ENCODE data around the gene KRT10. TPM values are rescaled to one million over a fixed set of nuclear protein-coding genes. Genes with fewer than 3 reads are reported as not detected.

The KRT10 gene
- total RNA-seq, 2 experiments from 2014 or later = 41.9 to 48.6 TPM

DNA sequence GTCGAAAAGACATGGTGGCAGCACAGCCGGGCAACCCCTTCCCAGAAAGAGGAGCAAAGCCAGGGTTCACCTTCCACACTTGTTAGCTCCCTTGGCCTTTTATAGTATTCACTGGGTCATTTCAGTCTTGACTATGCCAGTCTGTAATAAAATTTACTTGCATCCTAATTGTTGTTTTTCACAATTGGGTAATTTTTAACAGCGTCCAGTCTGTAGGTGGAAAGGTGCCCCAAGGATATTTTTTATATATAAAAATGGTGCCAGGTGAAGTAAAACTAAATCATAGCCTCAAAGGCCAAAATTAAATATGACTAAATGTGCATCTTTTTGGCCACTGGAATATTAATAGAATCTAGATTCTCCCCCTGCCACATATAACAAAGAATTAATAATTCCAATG, 50.3 kb downstream of the KRT10 start, which contains the start of gene KRT26:
TSS of gene KRT26 (minus strand) at position 101 of the 400 bp plus-strand sequence. CDS start at position 13, 88 bp downstream.
- no peak for DNase-seq
- peaks cover 47% of the 10 kb centered on the region for H3K27me3 Mint-ChIP-seq
- H3K36me3 Mint-ChIP-seq = no peaks in the 10 kb centered on the region
- H3K4me3 Mint-ChIP-seq = no peak within 1 kb of the TSS
- H3K27ac Mint-ChIP-seq = no peak within 1 kb of the TSS
- no peaks in the 10 kb centered on the region for H3K9me3 Mint-ChIP-seq
- no peaks in the 10 kb centered on the region for H3K4me1 Mint-ChIP-seq

Other genes starting within 250 kb of the KRT10 start
- gene SMARCE1, start 174.8 kb downstream of the KRT10 start, total RNA-seq = 100 to 1,000 TPM; 107 to 118 TPM
- gene KRT222, start 157.4 kb downstream of the KRT10 start, total RNA-seq = under 1 TPM in 1 of 2 experiments, not detected in 1; 0.22 TPM
- gene KRT24, start 118.9 kb downstream of the KRT10 start, total RNA-seq = not detected
- gene KRT25, start 67.3 kb downstream of the KRT10 start, total RNA-seq = not detected
- not detected for gene KRT26, start 50.4 kb downstream of the KRT10 start, total RNA-seq
- not detected for gene KRT27, start 40.1 kb downstream of the KRT10 start, total RNA-seq
- gene KRT28, start 22.7 kb downstream of the KRT10 start, total RNA-seq = not detected
- gene KRT12, start 44.6 kb upstream of the KRT10 start, total RNA-seq = not detected
- not detected for gene KRT20, start 62.6 kb upstream of the KRT10 start, total RNA-seq
- gene KRT23, start 115.0 kb upstream of the KRT10 start, total RNA-seq = not detected
- not detected for gene KRT39, start 144.3 kb upstream of the KRT10 start, total RNA-seq
- not detected for gene KRT40, start 161.7 kb upstream of the KRT10 start, total RNA-seq
- not detected for gene KRTAP3-3, start 171.6 kb upstream of the KRT10 start, total RNA-seq
- gene KRTAP3-2, start 177.3 kb upstream of the KRT10 start, total RNA-seq = not detected
- not detected for gene KRTAP3-1, start 186.5 kb upstream of the KRT10 start, total RNA-seq
- not detected for gene KRTAP1-5, start 204.6 kb upstream of the KRT10 start, total RNA-seq
- gene KRTAP1-4, start 207.6 kb upstream of the KRT10 start, total RNA-seq = not detected
- gene KRTAP1-3, start 212.3 kb upstream of the KRT10 start, total RNA-seq = not detected
- gene KRTAP1-1, start 218.8 kb upstream of the KRT10 start, total RNA-seq = not detected
- gene KRTAP2-1, start 224.7 kb upstream of the KRT10 start, total RNA-seq = not detected
- gene KRTAP2-2, start 232.6 kb upstream of the KRT10 start, total RNA-seq = not detected
- not detected for gene KRTAP2-3, start 237.5 kb upstream of the KRT10 start, total RNA-seq
- not detected for gene KRTAP2-4, start 243.3 kb upstream of the KRT10 start, total RNA-seq

All from activated naive CD8-positive, alpha-beta T cell treated with anti-CD3 and anti-CD28 coated beads for 36 hours (primary cell).